ENCODE measurements around the gene PRDM7. TPM values are rescaled to one million over a fixed set of nuclear protein-coding genes. Genes with fewer than 3 reads are reported as not detected.

PRDM7 gene
- total RNA-seq, 1 experiment from 2014 or later: not detected

DNA sequence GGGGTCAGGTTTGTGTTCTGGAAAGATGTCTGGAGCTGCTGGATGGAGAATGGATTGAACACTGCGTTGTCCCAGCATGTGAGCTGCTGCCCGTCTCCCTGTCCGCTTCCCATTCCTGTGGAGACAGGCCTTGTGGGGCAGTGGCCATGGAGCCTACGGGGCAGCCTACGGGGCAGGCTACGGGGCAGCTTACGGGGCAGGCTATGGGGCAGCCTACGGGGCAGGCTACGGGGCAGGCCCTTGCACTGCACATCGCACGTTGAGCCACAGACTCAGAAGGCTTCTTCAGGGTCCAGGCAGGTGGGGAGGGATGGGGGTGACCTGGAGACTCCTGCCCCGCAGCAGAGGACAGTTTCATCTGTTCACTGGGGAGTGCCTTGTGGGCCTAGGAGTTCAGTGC, 48.1 kb downstream of the PRDM7 start:
- no peak for DNase-seq (ENCODE audit: low spot score)
- no peak for ATAC-seq
- H3K27me3 Mint-ChIP-seq (ENCODE audit: low read depth): no peaks in the 10 kb centered on the region
- no peaks in the 10 kb centered on the region for H3K4me1 Mint-ChIP-seq
- POLR2A ChIA-PET: no interaction called here
- H3K36me3 Mint-ChIP-seq: peaks cover 28% of the 10 kb centered on the region
- CTCF ChIA-PET: no interaction called here
- no peak overlapping the region for H3K4me3 Mint-ChIP-seq
- H3K27ac Mint-ChIP-seq: no peak overlapping the region
- no peak for TF ChIP-seq ZNF138 (CRISPR knock-in tag; conservative IDR thresholded peaks at IDR 0.05)
- no peaks in the 10 kb centered on the region for H3K9me3 Mint-ChIP-seq

DNA sequence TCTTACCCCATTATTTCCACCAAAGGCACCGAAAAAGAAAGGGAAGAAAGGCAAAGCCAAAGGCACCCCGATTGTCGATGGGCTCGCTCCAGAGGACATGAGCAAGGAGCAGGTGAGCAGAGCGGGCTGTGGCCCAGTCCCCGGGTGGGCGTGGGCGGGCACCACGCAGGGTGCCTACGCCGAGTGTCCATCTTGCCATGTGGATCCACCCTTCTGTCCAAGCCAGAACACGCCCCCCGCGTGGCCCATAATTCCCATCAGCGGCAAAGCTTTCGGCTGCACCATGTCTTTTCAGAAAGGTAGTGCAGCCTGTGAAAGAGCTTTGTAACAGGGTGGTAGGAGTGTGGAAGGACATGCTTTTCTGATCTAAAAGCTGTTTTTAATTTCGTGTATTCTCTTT, 49.5 kb downstream of the PRDM7 start:
- peaks cover 17% of the 10 kb centered on the region for H3K36me3 Mint-ChIP-seq
- H3K4me1 Mint-ChIP-seq: peaks cover 6% of the 10 kb centered on the region; the same call in 1 of the 2 replicates
- DNase-seq (ENCODE audit: low spot score): no peak
- no peak overlapping the region for H3K27ac Mint-ChIP-seq
- no peaks in the 10 kb centered on the region for H3K27me3 Mint-ChIP-seq (ENCODE audit: low read depth)
- no peak for TF ChIP-seq MYBL2 (CRISPR knock-in tag; IDR thresholded peaks at IDR 0.05)
- TF ChIP-seq ZNF138 (CRISPR knock-in tag; conservative IDR thresholded peaks at IDR 0.05): no peak
- TF ChIP-seq, protein P1, sequence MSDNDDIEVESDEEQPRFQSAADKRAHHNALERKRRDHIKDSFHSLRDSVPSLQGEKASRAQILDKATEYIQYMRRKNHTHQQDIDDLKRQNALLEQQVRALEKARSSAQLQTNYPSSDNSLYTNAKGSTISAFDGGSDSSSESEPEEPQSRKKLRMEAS (CRISPR knock-in tag; IDR thresholded peaks at IDR 0.05): no peak
- no peak for TF ChIP-seq FOXP1 (CRISPR knock-in tag; IDR thresholded peaks at IDR 0.05; ENCODE audit: borderline replicate concordance)
- no peak for TF ChIP-seq TCF7 (CRISPR knock-in tag; IDR thresholded peaks at IDR 0.05; ENCODE audit: low read depth)
- TF ChIP-seq IRF2 (CRISPR knock-in tag; IDR thresholded peaks at IDR 0.05; ENCODE audit: borderline replicate concordance, low read depth): no peak
- TF ChIP-seq NR3C1 (CRISPR knock-in tag; conservative IDR thresholded peaks at IDR 0.05; ENCODE audit: low read depth): no peak
- TF ChIP-seq, protein P2, sequence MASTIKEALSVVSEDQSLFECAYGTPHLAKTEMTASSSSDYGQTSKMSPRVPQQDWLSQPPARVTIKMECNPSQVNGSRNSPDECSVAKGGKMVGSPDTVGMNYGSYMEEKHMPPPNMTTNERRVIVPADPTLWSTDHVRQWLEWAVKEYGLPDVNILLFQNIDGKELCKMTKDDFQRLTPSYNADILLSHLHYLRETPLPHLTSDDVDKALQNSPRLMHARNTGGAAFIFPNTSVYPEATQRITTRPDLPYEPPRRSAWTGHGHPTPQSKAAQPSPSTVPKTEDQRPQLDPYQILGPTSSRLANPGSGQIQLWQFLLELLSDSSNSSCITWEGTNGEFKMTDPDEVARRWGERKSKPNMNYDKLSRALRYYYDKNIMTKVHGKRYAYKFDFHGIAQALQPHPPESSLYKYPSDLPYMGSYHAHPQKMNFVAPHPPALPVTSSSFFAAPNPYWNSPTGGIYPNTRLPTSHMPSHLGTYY (CRISPR knock-in tag; IDR thresholded peaks at IDR 0.05): no peak
- no peak for TF ChIP-seq NFYB (CRISPR knock-in tag; conservative IDR thresholded peaks at IDR 0.05; ENCODE audit: low read depth)
- TF ChIP-seq TP53 (CRISPR knock-in tag; IDR thresholded peaks at IDR 0.05): no peak
- no peak for TF ChIP-seq GRHL2 (CRISPR knock-in tag; IDR thresholded peaks at IDR 0.05; ENCODE audit: insufficient replicate concordance, severe bottlenecking)
- no peak for TF ChIP-seq SMAD4 (CRISPR knock-in tag; IDR thresholded peaks at IDR 0.05)
- no peak for TF ChIP-seq GTF2I (CRISPR knock-in tag; conservative IDR thresholded peaks at IDR 0.05)
- TF ChIP-seq CBFB (CRISPR knock-in tag; IDR thresholded peaks at IDR 0.05; ENCODE audit: low read depth): no peak
- TF ChIP-seq ZNF416 (CRISPR knock-in tag; IDR thresholded peaks at IDR 0.05): no peak
- ChIA-PET POLR2A (no interaction called here), CTCF (no interaction called here)
- no peak for ATAC-seq
- H3K9me3 Mint-ChIP-seq: no peaks in the 10 kb centered on the region
- H3K4me3 Mint-ChIP-seq: no peak overlapping the region

DNA sequence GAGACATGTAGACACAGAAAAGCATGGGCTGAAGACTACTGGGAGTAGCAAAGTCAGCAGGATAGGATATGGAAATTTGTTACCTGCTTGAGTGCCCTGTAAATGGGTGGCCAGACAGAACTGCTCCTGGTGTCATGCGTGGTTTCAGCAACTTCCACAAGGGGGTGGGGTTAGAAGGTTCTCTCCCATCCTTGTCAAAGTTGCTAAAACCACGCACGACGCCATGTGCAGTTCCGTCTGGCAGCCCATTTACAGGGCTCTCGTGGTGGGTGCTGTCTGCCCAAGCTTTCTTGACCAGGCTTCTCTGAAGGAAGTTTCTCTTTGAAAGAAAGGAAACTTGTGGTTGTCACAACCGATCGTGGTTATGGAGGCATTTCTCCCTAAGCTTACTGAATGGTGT, 51.0 kb downstream of the PRDM7 start:
- H3K27me3 Mint-ChIP-seq (ENCODE audit: low read depth): no peaks in the 10 kb centered on the region
- H3K4me3 Mint-ChIP-seq: no peak overlapping the region
- DNase-seq (ENCODE audit: low spot score) (no peak), ATAC-seq (0 out of 2 replicates have a peak, but pooled peaks have one; percentile 12)
- CTCF ChIA-PET: interaction anchor here (0.7 to 1.4 kb wide), 3 partner anchors 9 to 234 kb away, joined by 3 to 7 read pairs (median 4); no protein-coding TSS in a partner anchor
- peak overlapping the region; percentile 45; the same call in 1 of the 2 replicates for H3K27ac Mint-ChIP-seq
- peaks cover 2% of the 10 kb centered on the region; the same call in 1 of the 2 replicates for H3K36me3 Mint-ChIP-seq
- POLR2A ChIA-PET: no interaction called here
- TF ChIP-seq, protein P3, sequence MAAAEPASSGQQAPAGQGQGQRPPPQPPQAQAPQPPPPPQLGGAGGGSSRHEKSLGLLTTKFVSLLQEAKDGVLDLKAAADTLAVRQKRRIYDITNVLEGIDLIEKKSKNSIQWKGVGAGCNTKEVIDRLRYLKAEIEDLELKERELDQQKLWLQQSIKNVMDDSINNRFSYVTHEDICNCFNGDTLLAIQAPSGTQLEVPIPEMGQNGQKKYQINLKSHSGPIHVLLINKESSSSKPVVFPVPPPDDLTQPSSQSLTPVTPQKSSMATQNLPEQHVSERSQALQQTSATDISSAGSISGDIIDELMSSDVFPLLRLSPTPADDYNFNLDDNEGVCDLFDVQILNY (CRISPR knock-in tag; IDR thresholded peaks at IDR 0.05): no peak
- TF ChIP-seq EMX1 (CRISPR knock-in tag; IDR thresholded peaks at IDR 0.05): no peak
- no peaks in the 10 kb centered on the region for H3K9me3 Mint-ChIP-seq
- peaks cover 17% of the 10 kb centered on the region for H3K4me1 Mint-ChIP-seq

DNA sequence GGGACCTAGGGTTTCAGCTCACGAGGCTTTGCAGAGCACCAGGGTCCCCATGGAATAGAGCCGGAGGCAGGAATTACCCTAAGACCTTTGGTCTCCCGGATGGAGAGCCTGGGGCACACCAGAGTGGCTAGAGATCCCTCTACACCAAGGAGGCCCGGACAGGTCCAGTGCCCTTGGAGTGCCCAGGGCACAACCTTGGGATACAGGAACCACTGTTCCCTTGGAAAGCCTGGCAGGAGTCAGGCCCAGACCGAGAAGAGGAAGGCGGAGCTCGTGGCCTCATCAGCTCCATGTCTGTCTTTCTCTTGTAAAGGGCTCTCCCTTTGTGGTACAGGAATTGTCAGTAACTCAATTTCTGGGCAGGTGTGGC, 54.1 kb downstream of the PRDM7 start:
- Mint-ChIP-seq H3K4me3 (peak overlapping the region; percentile 70), H3K4me1 (peaks cover 31% of the 10 kb centered on the region), H3K27ac (no peak overlapping the region; the same call in 1 of the 2 replicates), H3K27me3 (ENCODE audit: low read depth) (no peaks in the 10 kb centered on the region), H3K36me3 (no peaks in the 10 kb centered on the region), H3K9me3 (no peaks in the 10 kb centered on the region)
- ATAC-seq: no peak
- no peak for DNase-seq (ENCODE audit: low spot score)
- ChIA-PET POLR2A (interaction anchor here (0.7 kb wide), 1 partner anchor 9 kb away, joined by 4 read pairs; no protein-coding TSS in a partner anchor), CTCF (interaction anchor here (1.1 to 1.4 kb wide), 4 partner anchors 13 to 104 kb away, joined by 3 to 4 read pairs (median 4); partner anchors contain the start of gene MC1R)
- no peak for TF ChIP-seq ATF1 (CRISPR knock-in tag; IDR thresholded peaks at IDR 0.05)
- TF ChIP-seq, protein P3 (CRISPR knock-in tag; IDR thresholded peaks at IDR 0.05): no peak
- TF ChIP-seq, protein P4, sequence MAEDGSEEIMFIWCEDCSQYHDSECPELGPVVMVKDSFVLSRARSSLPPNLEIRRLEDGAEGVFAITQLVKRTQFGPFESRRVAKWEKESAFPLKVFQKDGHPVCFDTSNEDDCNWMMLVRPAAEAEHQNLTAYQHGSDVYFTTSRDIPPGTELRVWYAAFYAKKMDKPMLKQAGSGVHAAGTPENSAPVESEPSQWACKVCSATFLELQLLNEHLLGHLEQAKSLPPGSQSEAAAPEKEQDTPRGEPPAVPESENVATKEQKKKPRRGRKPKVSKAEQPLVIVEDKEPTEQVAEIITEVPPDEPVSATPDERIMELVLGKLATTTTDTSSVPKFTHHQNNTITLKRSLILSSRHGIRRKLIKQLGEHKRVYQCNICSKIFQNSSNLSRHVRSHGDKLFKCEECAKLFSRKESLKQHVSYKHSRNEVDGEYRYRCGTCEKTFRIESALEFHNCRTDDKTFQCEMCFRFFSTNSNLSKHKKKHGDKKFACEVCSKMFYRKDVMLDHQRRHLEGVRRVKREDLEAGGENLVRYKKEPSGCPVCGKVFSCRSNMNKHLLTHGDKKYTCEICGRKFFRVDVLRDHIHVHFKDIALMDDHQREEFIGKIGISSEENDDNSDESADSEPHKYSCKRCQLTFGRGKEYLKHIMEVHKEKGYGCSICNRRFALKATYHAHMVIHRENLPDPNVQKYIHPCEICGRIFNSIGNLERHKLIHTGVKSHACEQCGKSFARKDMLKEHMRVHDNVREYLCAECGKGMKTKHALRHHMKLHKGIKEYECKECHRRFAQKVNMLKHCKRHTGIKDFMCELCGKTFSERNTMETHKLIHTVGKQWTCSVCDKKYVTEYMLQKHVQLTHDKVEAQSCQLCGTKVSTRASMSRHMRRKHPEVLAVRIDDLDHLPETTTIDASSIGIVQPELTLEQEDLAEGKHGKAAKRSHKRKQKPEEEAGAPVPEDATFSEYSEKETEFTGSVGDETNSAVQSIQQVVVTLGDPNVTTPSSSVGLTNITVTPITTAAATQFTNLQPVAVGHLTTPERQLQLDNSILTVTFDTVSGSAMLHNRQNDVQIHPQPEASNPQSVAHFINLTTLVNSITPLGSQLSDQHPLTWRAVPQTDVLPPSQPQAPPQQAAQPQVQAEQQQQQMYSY (CRISPR knock-in tag; IDR thresholded peaks at IDR 0.05): no peak
- no peak for TF ChIP-seq GABPB1 (CRISPR knock-in tag; IDR thresholded peaks at IDR 0.05)
- TF ChIP-seq, protein P5, sequence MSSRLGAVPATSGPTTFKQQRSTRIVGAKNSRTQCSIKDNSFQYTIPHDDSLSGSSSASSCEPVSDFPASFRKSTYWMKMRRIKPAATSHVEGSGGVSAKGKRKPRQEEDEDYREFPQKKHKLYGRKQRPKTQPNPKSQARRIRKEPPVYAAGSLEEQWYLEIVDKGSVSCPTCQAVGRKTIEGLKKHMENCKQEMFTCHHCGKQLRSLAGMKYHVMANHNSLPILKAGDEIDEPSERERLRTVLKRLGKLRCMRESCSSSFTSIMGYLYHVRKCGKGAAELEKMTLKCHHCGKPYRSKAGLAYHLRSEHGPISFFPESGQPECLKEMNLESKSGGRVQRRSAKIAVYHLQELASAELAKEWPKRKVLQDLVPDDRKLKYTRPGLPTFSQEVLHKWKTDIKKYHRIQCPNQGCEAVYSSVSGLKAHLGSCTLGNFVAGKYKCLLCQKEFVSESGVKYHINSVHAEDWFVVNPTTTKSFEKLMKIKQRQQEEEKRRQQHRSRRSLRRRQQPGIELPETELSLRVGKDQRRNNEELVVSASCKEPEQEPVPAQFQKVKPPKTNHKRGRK (CRISPR knock-in tag; IDR thresholded peaks at IDR 0.05; ENCODE audit: borderline replicate concordance): no peak
- no peak for TF ChIP-seq ETV6 (CRISPR knock-in tag; IDR thresholded peaks at IDR 0.05)

All from WTC11 (cell line).